ACC112 (cell line): ENCODE data around the gene TOLLIP.
"Not testable (repeated sequence)": the region's sequence is repeated elsewhere in the genome, so short reads cannot be mapped to it uniquely, and the experiment has no call there.

Source experiments
- H2AFZ ChIP-seq: fragments of 200-600 bp; sonication (generic); one replicate; pipeline ENCODE4 v1.6.0; 2017; ENCODE audit warnings: antibody characterized with exemption, low read length; ENCODE audit not compliant: unreplicated experiment
- H3K27ac ChIP-seq: fragments of 200-600 bp; sonication (generic); 2 replicates; pipeline ENCODE4 v1.5.1; 2014; ENCODE audit warnings: low read depth, mild to moderate bottlenecking, antibody characterized with exemption, low read length, moderate library complexity
- H3K27me3 ChIP-seq: fragments of 200-600 bp; sonication (generic); 2 replicates; pipeline ENCODE4 v1.6.1; 2014; ENCODE audit warnings: mild to moderate bottlenecking, antibody characterized with exemption, low read length, moderate library complexity, mixed read lengths; ENCODE audit not compliant: insufficient read depth
- H3K36me3 ChIP-seq: fragments of 200-600 bp; sonication (generic); 2 replicates; pipeline ENCODE4 v1.6.1; 2016; ENCODE audit warnings: mild to moderate bottlenecking, antibody characterized with exemption, low read length, moderate library complexity, mixed read lengths; ENCODE audit not compliant: insufficient read depth
- H3K4me1 ChIP-seq: fragments of 200-600 bp; sonication (generic); one replicate; pipeline ENCODE4 v1.6.1; 2016; ENCODE audit warnings: low read length, mixed read lengths; ENCODE audit not compliant: insufficient read depth, unreplicated experiment, control insufficient read depth
- H3K4me3 ChIP-seq: fragments of 200-600 bp; sonication (generic); 2 replicates; pipeline ENCODE4 v1.5.1; 2014; ENCODE audit warnings: mild to moderate bottlenecking, low read depth, low read length
- H3K79me2 ChIP-seq: fragments of 200-600 bp; sonication (generic); one replicate; pipeline ENCODE4 v1.6.0; 2016; ENCODE audit warnings: low read length; ENCODE audit not compliant: control insufficient read depth, unreplicated experiment, insufficient read depth

TOLLIP gene

GRCh38 chr11:1342946-1343345 is 33.5 kb upstream of the TOLLIP start:
- H3K4me1 ChIP-seq: no peaks in the 10 kb centered on the region
- H3K79me2 ChIP-seq: no peaks in the 10 kb centered on the region
- H2AFZ ChIP-seq: no peak overlapping the region
- H3K27me3 ChIP-seq: no peaks in the 10 kb centered on the region
- no peaks in the 10 kb centered on the region for H3K36me3 ChIP-seq
- H3K4me3 ChIP-seq: no peak overlapping the region
- H3K27ac ChIP-seq: no peak overlapping the region

- H3K27me3 ChIP-seq: no peaks in the 10 kb centered on the region
- H2AFZ ChIP-seq: no peak overlapping the region
- no peak overlapping the region for H3K27ac ChIP-seq
- H3K79me2 ChIP-seq: no peaks in the 10 kb centered on the region
- no peaks in the 10 kb centered on the region for H3K36me3 ChIP-seq
- H3K4me3 ChIP-seq: no peak overlapping the region
- H3K4me1 ChIP-seq: no peaks in the 10 kb centered on the region
Observed at GRCh38 chr11:1341928-1342524, 32.6 kb upstream of the TOLLIP start.

GRCh38 chr11:1341226-1341625 is 31.8 kb upstream of the TOLLIP start:
- not testable (repeated sequence) for H3K4me1 ChIP-seq, H3K27me3 ChIP-seq, H3K79me2 ChIP-seq, H3K4me3 ChIP-seq, H3K27ac ChIP-seq, H2AFZ ChIP-seq, H3K36me3 ChIP-seq

GRCh38 chr11:1340111-1340510 is 30.7 kb upstream of the TOLLIP start:
- Histone ChIP-seq H3K4me3 (no peak overlapping the region), H3K4me1 (peaks cover 6% of the 10 kb centered on the region), H2AFZ (no peak overlapping the region), H3K36me3 (no peaks in the 10 kb centered on the region), H3K27ac (no peak overlapping the region), H3K27me3 (peaks cover 5% of the 10 kb centered on the region; the same call in 1 of the 2 replicates), H3K79me2 (no peaks in the 10 kb centered on the region)

GRCh38 chr11:1339066-1339675 is 29.7 kb upstream of the TOLLIP start:
- Histone ChIP-seq H3K27me3 (peaks cover 7% of the 10 kb centered on the region; the same call in 1 of the 2 replicates), H3K4me1 (peaks cover 8% of the 10 kb centered on the region), H2AFZ (no peak overlapping the region), H3K36me3 (no peaks in the 10 kb centered on the region), H3K27ac (no peak overlapping the region), H3K79me2 (no peaks in the 10 kb centered on the region), H3K4me3 (no peak overlapping the region)

- no peak overlapping the region for H2AFZ ChIP-seq
- peaks cover 7% of the 10 kb centered on the region; the same call in 1 of the 2 replicates for H3K27me3 ChIP-seq
- no peaks in the 10 kb centered on the region for H3K36me3 ChIP-seq
- H3K4me3 ChIP-seq: no peak overlapping the region
- H3K27ac ChIP-seq: no peak overlapping the region
- H3K4me1 ChIP-seq: peaks cover 8% of the 10 kb centered on the region
- H3K79me2 ChIP-seq: no peaks in the 10 kb centered on the region
Observed at GRCh38 chr11:1338201-1339065, 29.0 kb upstream of the TOLLIP start.

GRCh38 chr11:1337647-1338007 is 28.2 kb upstream of the TOLLIP start:
- H3K27ac ChIP-seq: no peak overlapping the region
- H2AFZ ChIP-seq: no peak overlapping the region
- H3K36me3 ChIP-seq: no peaks in the 10 kb centered on the region
- peaks cover 8% of the 10 kb centered on the region for H3K4me1 ChIP-seq
- H3K79me2 ChIP-seq: no peaks in the 10 kb centered on the region
- no peak overlapping the region for H3K4me3 ChIP-seq
- H3K27me3 ChIP-seq: peaks cover 7% of the 10 kb centered on the region; the same call in 1 of the 2 replicates

GRCh38 chr11:1336836-1337646 is 27.6 kb upstream of the TOLLIP start:
- Histone ChIP-seq H3K79me2 (no peaks in the 10 kb centered on the region), H3K27ac (no peak overlapping the region), H3K36me3 (no peaks in the 10 kb centered on the region), H3K27me3 (peaks cover 7% of the 10 kb centered on the region; the same call in 1 of the 2 replicates), H3K4me1 (peaks cover 8% of the 10 kb centered on the region), H3K4me3 (no peak overlapping the region), H2AFZ (no peak overlapping the region)

- Histone ChIP-seq H3K4me3 (peak overlapping the region; percentile 73), H3K4me1 (peaks cover 8% of the 10 kb centered on the region), H3K27ac (no peak overlapping the region), H3K36me3 (no peaks in the 10 kb centered on the region), H3K27me3 (peaks cover 13% of the 10 kb centered on the region; the same call in 1 of the 2 replicates), H3K79me2 (no peaks in the 10 kb centered on the region), H2AFZ (no peak overlapping the region)
Observed at GRCh38 chr11:1335811-1336761, 26.7 kb upstream of the TOLLIP start.
